Stimulated activated naive CD8-positive, alpha-beta T cell treated with anti-CD3 and anti-CD28 coated beads, Interleukin-15, Interleukin-2, amounts not matched to agents 100 ng/mL and 50 ng/mL, for 24 hours (primary cell): Measurements from ENCODE around the gene B9D2.
A peak's percentile ranks its signal among the peaks of the same experiment; 100 is the strongest.
"Not testable (repeated sequence)": the region's sequence is repeated elsewhere in the genome, so short reads cannot be mapped to it uniquely, and the experiment has no call there.

Source experiments
- H3K27ac Mint-ChIP-seq: one replicate; pipeline ENCODE4 v1.8.0; 2021; ENCODE audit warnings: mild to moderate bottlenecking, mixed read lengths
- H3K27me3 Mint-ChIP-seq: one replicate; pipeline ENCODE4 v1.8.0; 2021; ENCODE audit warnings: mixed read lengths
- H3K36me3 Mint-ChIP-seq: one replicate; pipeline ENCODE4 v1.8.0; 2021; ENCODE audit warnings: low read depth, mixed read lengths
- H3K4me1 Mint-ChIP-seq: one replicate; pipeline ENCODE4 v1.8.0; 2021; ENCODE audit warnings: low read depth, mixed read lengths
- H3K4me3 Mint-ChIP-seq: one replicate; pipeline ENCODE4 v1.8.0; 2021; ENCODE audit warnings: mild to moderate bottlenecking, mixed read lengths
- H3K9me3 Mint-ChIP-seq: one replicate; pipeline ENCODE4 v1.8.0; 2021; ENCODE audit warnings: mixed read lengths

Gene B9D2

DNA sequence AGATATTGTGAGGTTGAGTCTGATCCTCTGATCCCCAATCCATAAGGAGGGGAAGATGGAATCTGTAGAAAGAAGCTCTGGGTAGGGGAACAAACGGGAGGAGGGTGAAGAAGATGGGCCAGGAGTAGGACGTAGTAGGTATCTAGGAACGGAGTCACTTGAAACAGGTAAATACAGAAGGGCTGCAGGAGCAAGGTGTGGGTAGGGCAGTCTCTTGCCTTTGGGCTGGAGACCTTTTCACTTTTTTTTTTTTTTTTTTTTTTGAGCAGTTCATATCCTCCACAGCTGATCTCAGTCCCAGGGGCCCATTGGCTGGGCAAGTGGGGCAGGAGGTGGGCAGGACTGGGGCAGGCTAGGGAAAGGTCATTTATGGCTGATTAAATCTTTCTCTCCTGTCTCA is 35.1 kb upstream of the B9D2 start:
- Mint-ChIP-seq H3K27me3 (no peaks in the 10 kb centered on the region), H3K36me3 (peaks cover 4% of the 10 kb centered on the region), H3K4me3 (peak overlapping the region; percentile 94), H3K4me1 (peaks cover 44% of the 10 kb centered on the region), H3K9me3 (no peaks in the 10 kb centered on the region), H3K27ac (peak overlapping the region; percentile 22)

DNA sequence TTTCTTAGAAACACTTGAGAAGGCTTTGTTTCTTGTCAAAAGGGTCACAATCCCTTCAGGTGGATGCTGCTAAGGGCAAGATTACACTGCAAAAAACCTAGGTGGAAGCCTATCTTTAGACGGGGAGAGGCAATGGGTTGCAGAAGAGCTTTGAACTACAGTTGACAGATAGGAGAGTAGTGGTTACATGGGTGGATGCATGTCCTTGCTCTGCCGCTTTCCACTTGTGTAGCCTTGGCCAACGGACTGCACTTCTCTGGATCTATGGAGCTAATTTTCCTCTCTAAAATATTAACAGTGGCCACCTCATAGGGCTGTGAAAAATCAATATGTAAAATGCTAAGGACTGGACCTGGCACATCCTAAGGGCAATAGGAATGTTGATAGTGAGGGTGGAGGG is 34.6 kb upstream of the B9D2 start:
- peak overlapping the region; percentile 22 for H3K27ac Mint-ChIP-seq
- peaks cover 44% of the 10 kb centered on the region for H3K4me1 Mint-ChIP-seq
- no peaks in the 10 kb centered on the region for H3K27me3 Mint-ChIP-seq
- H3K36me3 Mint-ChIP-seq, result peaks cover 4% of the 10 kb centered on the region
- no peaks in the 10 kb centered on the region for H3K9me3 Mint-ChIP-seq
- peak overlapping the region; percentile 94 for H3K4me3 Mint-ChIP-seq

- Mint-ChIP-seq H3K36me3 (peaks cover 4% of the 10 kb centered on the region), H3K9me3 (no peaks in the 10 kb centered on the region), H3K4me1 (peaks cover 42% of the 10 kb centered on the region), H3K27me3 (no peaks in the 10 kb centered on the region), H3K27ac (peak overlapping the region; percentile 100), H3K4me3 (peak overlapping the region; percentile 94)
Observed at GRCh38 chr19:41398050-41398418, 34.1 kb upstream of the B9D2 start.

- Mint-ChIP-seq H3K36me3 (peaks cover 4% of the 10 kb centered on the region), H3K4me3 (peak within 1 kb of the TSS; percentile 94), H3K4me1 (peaks cover 40% of the 10 kb centered on the region), H3K27me3 (no peaks in the 10 kb centered on the region), H3K27ac (peak within 1 kb of the TSS; percentile 100), H3K9me3 (no peaks in the 10 kb centered on the region)
Observed at GRCh38 chr19:41397086-41398049, 33.4 kb upstream of the B9D2 start, which contains the start of the genes BCKDHA and EXOSC5. TSS of gene BCKDHA (plus strand) at chr19:41397818. CDS start at chr19:41397828, 10 bp downstream. TSS of gene EXOSC5 (minus strand) at chr19:41397359. CDS start at chr19:41397328, 31 bp downstream.

- Mint-ChIP-seq H3K9me3 (no peaks in the 10 kb centered on the region), H3K27me3 (no peaks in the 10 kb centered on the region), H3K27ac (peak overlapping the region; percentile 6), H3K4me3 (peak overlapping the region; percentile 94), H3K36me3 (peaks cover 13% of the 10 kb centered on the region), H3K4me1 (peaks cover 40% of the 10 kb centered on the region)
Observed at GRCh38 chr19:41395355-41395754, 31.4 kb upstream of the B9D2 start.

- Mint-ChIP-seq H3K4me3 (no peak overlapping the region), H3K9me3 (no peaks in the 10 kb centered on the region), H3K27me3 (no peaks in the 10 kb centered on the region), H3K27ac (peak overlapping the region; percentile 55), H3K4me1 (peaks cover 23% of the 10 kb centered on the region), H3K36me3 (peaks cover 25% of the 10 kb centered on the region)
Observed at GRCh38 chr19:41392775-41393174, 28.8 kb upstream of the B9D2 start.

- H3K4me3 Mint-ChIP-seq, result no peak overlapping the region
- H3K36me3 Mint-ChIP-seq, result peaks cover 25% of the 10 kb centered on the region
- no peaks in the 10 kb centered on the region for H3K27me3 Mint-ChIP-seq
- no peak overlapping the region for H3K27ac Mint-ChIP-seq
- H3K9me3 Mint-ChIP-seq, result no peaks in the 10 kb centered on the region
- peaks cover 14% of the 10 kb centered on the region for H3K4me1 Mint-ChIP-seq
Observed at GRCh38 chr19:41391618-41392017, 27.7 kb upstream of the B9D2 start.

DNA sequence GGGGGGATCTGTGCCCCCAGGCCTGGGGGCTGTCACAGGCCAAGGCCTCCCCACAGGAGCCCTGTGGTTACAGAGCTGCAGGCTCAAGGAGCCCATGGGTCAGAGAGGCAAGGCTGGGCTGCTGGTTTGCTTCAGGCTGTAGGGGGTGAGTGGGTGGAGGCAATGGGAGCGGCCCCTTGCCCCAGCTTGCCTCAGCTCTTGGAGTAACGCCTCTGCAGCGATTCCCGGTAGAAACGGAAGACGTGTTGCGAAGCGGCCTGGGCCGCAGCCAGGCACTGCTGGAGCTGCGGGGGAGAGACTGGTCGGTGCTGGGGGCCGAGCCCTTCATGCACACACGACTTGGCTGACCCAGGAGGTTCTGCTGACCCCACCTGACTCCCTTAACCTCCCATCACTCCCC is 22.5 kb upstream of the B9D2 start:
- Mint-ChIP-seq H3K4me1 (no peaks in the 10 kb centered on the region), H3K27me3 (no peaks in the 10 kb centered on the region), H3K27ac (no peak overlapping the region), H3K36me3 (peaks cover 31% of the 10 kb centered on the region), H3K9me3 (no peaks in the 10 kb centered on the region), H3K4me3 (no peak overlapping the region)

DNA sequence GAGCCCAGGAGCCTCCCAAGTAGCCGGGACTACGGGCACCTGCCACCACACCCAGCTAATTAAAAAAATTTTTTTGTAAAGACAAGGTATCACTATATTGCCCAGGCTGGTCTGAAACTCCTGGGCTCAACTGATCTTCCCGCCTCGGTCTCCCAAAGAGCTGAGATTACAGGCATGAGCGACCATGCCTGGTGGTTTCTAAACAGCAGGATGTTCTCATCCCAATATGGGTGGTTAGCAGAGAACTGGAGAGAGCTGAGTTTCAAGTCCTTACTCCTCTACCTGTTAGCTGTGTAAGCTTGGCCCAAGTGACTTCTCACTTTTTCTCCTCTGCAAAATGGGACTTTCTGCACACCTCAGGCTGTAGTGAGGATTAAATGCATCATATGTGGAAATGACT is 20.4 kb upstream of the B9D2 start:
- no peaks in the 10 kb centered on the region for H3K4me1 Mint-ChIP-seq
- no peaks in the 10 kb centered on the region for H3K27me3 Mint-ChIP-seq
- peaks cover 20% of the 10 kb centered on the region for H3K36me3 Mint-ChIP-seq
- no peak overlapping the region for H3K4me3 Mint-ChIP-seq
- H3K9me3 Mint-ChIP-seq, result no peaks in the 10 kb centered on the region
- no peak overlapping the region for H3K27ac Mint-ChIP-seq

- H3K27me3 Mint-ChIP-seq, H3K27ac Mint-ChIP-seq, H3K9me3 Mint-ChIP-seq, H3K4me3 Mint-ChIP-seq: not testable (repeated sequence)
- Mint-ChIP-seq H3K36me3 (peaks cover 10% of the 10 kb centered on the region), H3K4me1 (peaks cover 22% of the 10 kb centered on the region)
Observed at GRCh38 chr19:41381536-41381935, 17.6 kb upstream of the B9D2 start.

GRCh38 chr19:41377977-41378709 is 14.2 kb upstream of the B9D2 start:
- H3K27ac Mint-ChIP-seq, result no peak overlapping the region
- peaks cover 27% of the 10 kb centered on the region for H3K4me1 Mint-ChIP-seq
- H3K9me3 Mint-ChIP-seq, result no peaks in the 10 kb centered on the region
- no peak overlapping the region for H3K4me3 Mint-ChIP-seq
- peaks cover 5% of the 10 kb centered on the region for H3K36me3 Mint-ChIP-seq
- H3K27me3 Mint-ChIP-seq, result no peaks in the 10 kb centered on the region

- peak overlapping the region; percentile 77 for H3K27ac Mint-ChIP-seq
- H3K4me3 Mint-ChIP-seq, result peak overlapping the region; percentile 68
- H3K9me3 Mint-ChIP-seq, result no peaks in the 10 kb centered on the region
- H3K27me3 Mint-ChIP-seq, result no peaks in the 10 kb centered on the region
- H3K36me3 Mint-ChIP-seq, result no peaks in the 10 kb centered on the region
- H3K4me1 Mint-ChIP-seq, result peaks cover 27% of the 10 kb centered on the region
Observed at GRCh38 chr19:41376998-41377365, 13.0 kb upstream of the B9D2 start.

- Mint-ChIP-seq H3K9me3 (no peaks in the 10 kb centered on the region), H3K27ac (peak within 1 kb of the TSS; percentile 77), H3K27me3 (no peaks in the 10 kb centered on the region), H3K4me1 (peaks cover 27% of the 10 kb centered on the region), H3K36me3 (no peaks in the 10 kb centered on the region), H3K4me3 (peak within 1 kb of the TSS; percentile 77)
Observed at GRCh38 chr19:41376241-41376997, 12.5 kb upstream of the B9D2 start, which contains the start of gene TMEM91. TSS of gene TMEM91 (plus strand) at chr19:41376533. CDS start at chr19:41378310, 1,777 bp downstream.

- H3K4me1 Mint-ChIP-seq, result peaks cover 27% of the 10 kb centered on the region
- H3K4me3 Mint-ChIP-seq, result no peak overlapping the region
- no peaks in the 10 kb centered on the region for H3K9me3 Mint-ChIP-seq
- no peak overlapping the region for H3K27ac Mint-ChIP-seq
- H3K36me3 Mint-ChIP-seq, result no peaks in the 10 kb centered on the region
- no peaks in the 10 kb centered on the region for H3K27me3 Mint-ChIP-seq
Observed at GRCh38 chr19:41373993-41374392, 10.0 kb upstream of the B9D2 start.
